Measurements from ENCODE around the gene CPVL. TPM values are rescaled to one million over a fixed set of nuclear protein-coding genes. Genes with fewer than 3 reads are reported as not detected.

Gene CPVL
- total RNA-seq, 1 experiment from 2014 or later = 26.9 TPM

GRCh38 chr7:29194594-29195427 lies 48.5 kb upstream of the CPVL start, which contains the start of gene CHN2:
TSS of gene CHN2 (plus strand) at chr7:29194775.
- H3K9me3 ChIP-seq (ENCODE audit: control insufficient read depth, low read depth, low read length) = no peaks in the 10 kb centered on the region
- no peak within 1 kb of the TSS for H4K8ac ChIP-seq (replicated peaks; ENCODE audit: insufficient read length, low read depth, low read length)
- H2BK12ac ChIP-seq (ENCODE audit: insufficient read length, low read depth, low read length) = no peak within 1 kb of the TSS
- H3K14ac ChIP-seq (ENCODE audit: insufficient read depth, low read length) = no peak within 1 kb of the TSS; the same call in 1 of the 2 replicates
- H3K27ac ChIP-seq (ENCODE audit: insufficient read length, low read depth, low read length) = no peak within 1 kb of the TSS
- H3K56ac ChIP-seq (ENCODE audit: insufficient read length, low read depth, low read length) = no peak within 1 kb of the TSS
- H3K27ac Mint-ChIP-seq = no peak within 1 kb of the TSS
- no peak within 1 kb of the TSS for H4K5ac ChIP-seq (ENCODE audit: insufficient read length, low read depth, low read length)
- H3K23me2 ChIP-seq (ENCODE audit: insufficient read length, low read depth, low read length, poor library complexity, severe bottlenecking) = peaks cover 18% of the 10 kb centered on the region
- no peak within 1 kb of the TSS for H2BK120ac ChIP-seq (ENCODE audit: low read depth, low read length, poor library complexity, severe bottlenecking)
- no peak within 1 kb of the TSS for H2BK20ac ChIP-seq (ENCODE audit: low read depth, low read length, poor library complexity, severe bottlenecking)
- no peak within 1 kb of the TSS for H4K91ac ChIP-seq (ENCODE audit: insufficient read length, low read depth, low read length)
- H3K18ac ChIP-seq (ENCODE audit: insufficient read length, low read depth, low read length) = no peak within 1 kb of the TSS
- no peak within 1 kb of the TSS for H3K9ac ChIP-seq (ENCODE audit: extremely low read depth, insufficient read length, low read length)
- WGBS (ENCODE audit: extremely low coverage, insufficient read length, low lambda C conversion rate) = no CpG with 5 or more reads among the region's 89 CpGs
- no peak within 1 kb of the TSS for H3K4ac ChIP-seq (ENCODE audit: low read depth, low read length)
- peaks cover 6% of the 10 kb centered on the region for H3K4me1 ChIP-seq (ENCODE audit: insufficient read depth, low read length)
- H3K79me2 ChIP-seq (ENCODE audit: insufficient read depth, low read length) = no peaks in the 10 kb centered on the region
- H3K27me3 Mint-ChIP-seq (ENCODE audit: low read depth) = peaks cover 83% of the 10 kb centered on the region
- no peak within 1 kb of the TSS for H2BK5ac ChIP-seq (ENCODE audit: insufficient read length, low read length)
- H3K4me1 Mint-ChIP-seq = peaks cover 33 to 45% of the 10 kb centered on the region in 2 experiments
- H3K4me2 ChIP-seq (ENCODE audit: insufficient read depth, insufficient read length, low read length) = peak within 1 kb of the TSS; percentile 86
- H3K36me3 Mint-ChIP-seq (ENCODE audit: insufficient read depth in 1 of 3, low read depth in 3 of 3) = no peaks in the 10 kb centered on the region
- no peaks in the 10 kb centered on the region for H3K79me1 ChIP-seq (ENCODE audit: insufficient read depth, low read depth, low read length, poor library complexity, severe bottlenecking)
- H3K27me3 ChIP-seq (ENCODE audit: insufficient read depth, low read length) = peaks cover 29% of the 10 kb centered on the region; the same call in 1 of the 2 replicates
- peak within 1 kb of the TSS; percentile 71 to 86 for H3K4me3 Mint-ChIP-seq
- no peak within 1 kb of the TSS for H3K23ac ChIP-seq (ENCODE audit: insufficient read length, low read depth, low read length)
- no peak within 1 kb of the TSS for H2BK15ac ChIP-seq (ENCODE audit: low read depth, low read length)
- no peaks in the 10 kb centered on the region for H4K20me1 ChIP-seq (ENCODE audit: control insufficient read depth, insufficient read depth, insufficient read length)
- no peak within 1 kb of the TSS for H2AK5ac ChIP-seq (ENCODE audit: insufficient read length, low read length)
- TF ChIP-seq CTCF (conservative IDR thresholded peaks at IDR 0.05) = peak; percentile 11; the same call in 1 of the 3 replicates
- no peaks in the 10 kb centered on the region for H3K9me3 Mint-ChIP-seq
- H2AFZ ChIP-seq (ENCODE audit: low read length) = no peak within 1 kb of the TSS
- DNase-seq = peak; percentile 67
- no peak within 1 kb of the TSS for H3T11ph ChIP-seq (ENCODE audit: low read length)

Measured in H9 (cell line).